VCaP (cell line): Measurements from ENCODE around the gene ELP5.
A peak's percentile ranks its signal among the peaks of the same experiment; 100 is the strongest.

Experiments
- H3K27ac ChIP-seq: fragments of 450-650 bp; 2 replicates; pipeline ENCODE4 v1.5.1; 2017
- CTCF ChIP-seq: fragments of 450-650 bp; conservative IDR thresholded peaks from 2 replicates; pipeline ENCODE4 v1.5.1; 2017; ENCODE audit warnings: mild to moderate bottlenecking, moderate library complexity

ELP5 gene

DNA sequence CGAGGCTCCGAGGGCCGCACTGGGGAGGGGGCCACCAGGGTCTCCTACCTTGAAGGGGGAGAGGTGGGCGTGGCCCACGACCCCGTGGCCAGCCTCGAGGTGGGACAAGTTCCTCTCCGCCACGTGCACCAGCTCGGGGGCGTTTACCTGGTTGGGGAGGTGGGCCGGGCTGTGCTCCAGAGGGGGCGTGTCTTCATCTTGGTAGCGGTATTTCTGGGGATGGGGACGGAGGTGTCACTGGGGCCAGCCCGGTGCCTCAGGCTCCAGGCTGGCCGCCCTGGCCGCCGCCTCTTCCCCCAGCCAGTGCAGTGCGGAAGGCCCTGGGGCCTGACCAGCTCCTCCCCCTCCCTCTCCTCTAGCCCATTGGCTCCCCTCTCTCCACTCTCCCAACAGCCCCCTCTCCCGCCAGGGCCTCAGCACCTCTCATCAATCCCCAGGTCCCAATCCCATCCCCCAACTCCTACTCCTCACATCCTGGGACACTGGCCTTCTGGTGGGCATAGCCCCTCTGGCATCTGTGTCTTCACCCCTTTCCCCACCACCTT lies 43.9 kb upstream of the ELP5 start:
- no peak for TF ChIP-seq CTCF
- no peak overlapping the region for H3K27ac ChIP-seq

DNA sequence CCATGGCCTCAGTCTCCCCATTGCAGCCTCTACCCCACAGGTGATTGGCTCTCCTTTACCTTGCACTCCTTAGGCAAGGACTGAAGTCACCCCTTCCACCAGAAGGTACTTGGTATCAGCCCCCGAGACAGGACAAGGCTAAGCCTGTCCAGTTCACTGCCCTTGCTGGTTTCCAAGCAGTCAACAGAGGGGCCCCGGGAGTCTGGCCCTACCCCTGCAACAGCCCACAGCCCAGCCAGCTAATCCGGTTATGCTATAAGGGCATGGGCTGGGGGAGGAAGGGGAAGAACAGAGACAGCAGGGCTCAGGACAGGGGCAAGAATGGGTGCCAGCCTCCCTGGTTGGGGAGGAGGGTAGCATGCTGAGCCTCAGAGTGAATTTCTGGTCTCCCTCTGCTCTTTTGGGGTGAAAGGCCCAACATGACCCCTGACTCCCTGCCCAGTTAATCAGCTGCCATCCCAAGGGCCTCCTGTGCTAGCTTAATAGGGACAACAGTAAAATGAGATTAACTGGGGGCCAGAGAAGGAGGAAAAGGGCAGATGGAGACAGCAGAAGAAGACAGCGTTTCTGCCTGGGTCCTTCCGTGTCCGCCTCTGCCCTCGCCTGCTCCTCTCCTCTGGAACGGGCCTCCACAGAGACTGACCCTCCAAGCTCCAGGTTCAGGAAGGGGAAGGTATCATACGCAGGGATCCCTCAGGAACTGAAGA lies 43.1 kb upstream of the ELP5 start:
- H3K27ac ChIP-seq = no peak overlapping the region
- no peak for TF ChIP-seq CTCF

DNA sequence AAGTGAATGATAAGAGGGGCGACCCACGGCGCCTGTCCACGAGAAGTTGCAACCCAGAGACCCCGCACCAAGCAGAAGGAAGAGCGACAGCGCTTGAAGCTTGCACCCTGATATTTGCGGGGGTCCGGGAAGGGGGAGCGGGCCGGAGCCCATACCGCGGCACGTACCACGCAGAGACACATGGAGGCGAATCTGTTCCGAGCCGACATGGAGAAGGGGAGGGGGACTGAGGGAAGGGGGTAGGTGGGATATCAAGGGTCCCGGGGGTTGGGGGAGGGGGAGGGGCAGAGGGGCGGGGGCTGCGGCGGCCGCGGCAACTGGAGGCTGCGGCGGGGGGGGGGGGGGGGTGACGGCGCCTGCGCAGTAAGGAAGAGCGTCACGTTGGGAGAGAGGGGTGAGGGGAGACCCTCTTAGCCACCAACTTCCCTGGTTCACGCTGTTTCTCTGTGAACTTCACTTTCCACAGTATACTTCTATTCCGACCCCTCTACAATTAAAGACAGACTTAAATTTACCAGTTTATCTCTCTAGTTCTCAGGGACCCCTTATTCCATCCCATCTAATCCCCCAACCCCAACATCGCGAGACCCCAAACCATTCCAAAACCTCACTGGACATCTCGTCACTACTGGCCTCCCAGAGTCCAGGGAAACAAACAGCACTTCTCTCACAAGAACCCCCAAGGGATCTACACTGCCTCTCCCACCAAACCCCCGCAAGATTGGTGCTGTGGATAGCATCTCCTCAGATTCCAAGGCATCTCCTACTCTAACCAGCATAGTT lies 40.3 kb upstream of the ELP5 start:
- H3K27ac ChIP-seq = no peak overlapping the region
- TF ChIP-seq CTCF = no peak

DNA sequence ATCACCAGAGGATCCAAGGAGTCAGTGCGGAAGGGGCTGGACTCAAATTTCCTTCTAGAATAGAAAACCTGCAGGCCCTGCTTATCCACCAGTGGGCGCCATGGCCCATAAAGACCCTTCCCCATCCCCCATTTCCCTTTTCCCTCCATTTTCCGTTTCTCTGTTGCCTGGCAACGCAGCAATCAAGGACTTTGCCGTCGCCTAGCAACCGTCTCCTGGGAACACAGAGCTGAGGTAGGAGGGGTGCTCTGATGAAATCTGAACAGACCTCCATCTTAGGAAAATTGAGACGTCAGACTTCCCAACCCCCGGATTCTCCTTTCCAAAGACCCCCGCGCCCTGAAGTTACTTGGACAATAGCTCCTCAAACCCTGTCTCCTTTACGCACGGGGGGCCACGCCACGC lies 38.1 kb upstream of the ELP5 start:
- H3K27ac ChIP-seq = no peak overlapping the region
- peak; percentile 21; the same call in 1 of the 2 replicates for TF ChIP-seq CTCF

GRCh38 chr17:7214300-7215135 lies 37.5 kb upstream of the ELP5 start:
- H3K27ac ChIP-seq = peak overlapping the region; percentile 35; the same call in 1 of the 2 replicates
- peak; percentile 54 for TF ChIP-seq CTCF

DNA sequence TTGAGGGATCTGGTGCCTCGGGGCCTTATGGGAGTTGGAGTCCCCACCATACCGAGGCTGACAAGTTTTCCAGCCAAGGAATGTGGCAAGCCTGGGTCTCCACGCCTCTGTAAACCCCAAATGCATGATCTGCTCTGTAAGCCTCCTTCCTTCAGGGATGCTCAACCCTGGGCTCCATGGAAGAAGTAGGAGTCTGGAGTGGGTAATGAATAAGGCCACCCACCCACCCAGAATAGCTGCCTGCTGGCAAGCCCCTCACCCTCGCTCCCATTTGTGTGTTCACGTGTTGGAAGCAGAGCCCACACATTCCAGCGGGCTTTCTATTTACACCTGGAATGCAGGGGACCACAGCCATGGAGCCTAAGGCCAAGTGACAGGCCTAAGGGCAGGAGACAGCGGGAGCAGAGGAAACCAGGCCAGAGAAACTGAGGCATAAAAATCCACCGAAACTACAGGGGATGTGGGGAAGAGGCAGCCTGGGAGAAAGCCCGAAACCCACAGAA lies 36.8 kb upstream of the ELP5 start:
- TF ChIP-seq CTCF = 0 out of 2 replicates have a peak, but pooled peaks have one; percentile 6
- H3K27ac ChIP-seq = peak overlapping the region; percentile 35; the same call in 1 of the 2 replicates
